Measurements from ENCODE around the gene ERC1. TPM values are rescaled to one million over a fixed set of nuclear protein-coding genes. Genes with fewer than 3 reads are reported as not detected.

ERC1 gene
- total and polyA plus RNA-seq, 4 donors, result 7.4 to 78.2 (median 39.8) TPM

DNA sequence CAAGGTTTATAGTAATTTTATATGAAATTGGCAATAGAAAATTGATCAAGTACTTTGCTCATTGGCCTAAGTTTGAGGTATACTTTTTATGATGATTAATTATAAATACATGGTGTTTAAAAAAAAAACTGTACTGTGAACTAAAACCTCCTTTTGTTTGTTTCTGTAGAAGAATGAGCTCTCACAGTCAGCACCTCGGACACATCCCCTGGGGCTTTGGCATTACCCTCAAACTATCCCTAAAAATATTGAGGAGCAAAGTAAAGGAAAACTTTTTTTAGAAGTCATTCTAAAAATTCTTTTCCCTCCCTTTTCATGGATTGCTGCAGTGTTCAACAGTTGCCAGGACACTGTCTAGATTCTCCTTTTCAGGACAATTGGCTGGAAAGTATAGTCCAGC lies 419.8 kb downstream of the ERC1 start:
- TF ChIP-seq, protein P1, sequence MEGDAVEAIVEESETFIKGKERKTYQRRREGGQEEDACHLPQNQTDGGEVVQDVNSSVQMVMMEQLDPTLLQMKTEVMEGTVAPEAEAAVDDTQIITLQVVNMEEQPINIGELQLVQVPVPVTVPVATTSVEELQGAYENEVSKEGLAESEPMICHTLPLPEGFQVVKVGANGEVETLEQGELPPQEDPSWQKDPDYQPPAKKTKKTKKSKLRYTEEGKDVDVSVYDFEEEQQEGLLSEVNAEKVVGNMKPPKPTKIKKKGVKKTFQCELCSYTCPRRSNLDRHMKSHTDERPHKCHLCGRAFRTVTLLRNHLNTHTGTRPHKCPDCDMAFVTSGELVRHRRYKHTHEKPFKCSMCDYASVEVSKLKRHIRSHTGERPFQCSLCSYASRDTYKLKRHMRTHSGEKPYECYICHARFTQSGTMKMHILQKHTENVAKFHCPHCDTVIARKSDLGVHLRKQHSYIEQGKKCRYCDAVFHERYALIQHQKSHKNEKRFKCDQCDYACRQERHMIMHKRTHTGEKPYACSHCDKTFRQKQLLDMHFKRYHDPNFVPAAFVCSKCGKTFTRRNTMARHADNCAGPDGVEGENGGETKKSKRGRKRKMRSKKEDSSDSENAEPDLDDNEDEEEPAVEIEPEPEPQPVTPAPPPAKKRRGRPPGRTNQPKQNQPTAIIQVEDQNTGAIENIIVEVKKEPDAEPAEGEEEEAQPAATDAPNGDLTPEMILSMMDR (IDR thresholded peaks at IDR 0.05; ENCODE audit: control extremely low read depth, extremely low read depth), result no peak
- DNase-seq, result no peak
- 91 to 96% methylated on average over 1 of the region's 1 CpG for WGBS, 2 donors
- Histone ChIP-seq H3K4me1 (ENCODE audit: control insufficient read depth in 5 of 5, insufficient read depth in 5 of 5, low read length in 5 of 5) (no peaks in the 10 kb centered on the region), H3K36me3 (ENCODE audit: control insufficient read depth in 4 of 4, insufficient read depth in 4 of 4, low read length in 4 of 4) (peaks cover 4 to 11% (median 9%) of the 10 kb centered on the region in 4 donors), H3K27me3 (ENCODE audit: control insufficient read depth in 3 of 3, insufficient read depth in 3 of 3, low read length in 2 of 3) (no peaks in the 10 kb centered on the region), H3K9me3 (ENCODE audit: control insufficient read depth in 4 of 4, insufficient read depth in 3 of 4, low read length in 3 of 4) (no peaks in the 10 kb centered on the region), H3K9ac (ENCODE audit: insufficient read depth in 1 of 2, low read length in 2 of 2) (no peak overlapping the region), H3K27ac (ENCODE audit: low read depth in 1 of 2, low read length in 1 of 2) (no peak overlapping the region), H3K4me3 (no peak overlapping the region)
- no peak for ATAC-seq (ENCODE audit: insufficient read depth, low FRiP score)

DNA sequence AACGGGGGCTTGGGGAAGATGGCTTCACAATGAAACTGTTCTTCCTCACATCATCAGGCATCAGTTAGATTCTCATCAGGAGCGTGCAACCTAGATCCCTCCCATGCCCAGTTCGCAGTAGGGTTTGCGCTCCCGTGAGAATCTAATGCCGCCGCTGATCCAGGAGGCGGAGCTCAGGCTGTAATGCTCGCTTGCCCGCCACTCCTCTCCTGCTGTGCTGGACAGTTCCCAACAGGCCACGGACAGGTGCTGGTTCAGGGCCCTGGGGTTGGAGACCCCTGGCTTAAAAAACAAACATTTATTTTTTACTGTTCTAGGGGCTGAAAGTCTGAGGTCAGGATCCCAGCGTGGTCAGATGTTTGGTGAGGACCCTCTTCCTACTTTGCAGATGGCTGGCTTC lies 422.9 kb downstream of the ERC1 start:
- H3K36me3 ChIP-seq (ENCODE audit: control insufficient read depth in 4 of 4, insufficient read depth in 4 of 4, low read length in 4 of 4), result peaks cover 4 to 9% (median 6%) of the 10 kb centered on the region in 4 donors
- 95 to 96% methylated on average over 12 of the region's 12 CpGs for WGBS, 2 donors
- H3K4me3 ChIP-seq, result no peak overlapping the region
- H3K27me3 ChIP-seq (ENCODE audit: control insufficient read depth in 3 of 3, insufficient read depth in 3 of 3, low read length in 2 of 3), result no peaks in the 10 kb centered on the region
- no peak overlapping the region for H3K27ac ChIP-seq (ENCODE audit: low read depth in 1 of 2, low read length in 1 of 2)
- no peak for ATAC-seq (ENCODE audit: insufficient read depth, low FRiP score)
- TF ChIP-seq, protein P1 (IDR thresholded peaks at IDR 0.05; ENCODE audit: control extremely low read depth, extremely low read depth), result no peak
- DNase-seq, result no peak
- no peak overlapping the region for H3K9ac ChIP-seq (ENCODE audit: insufficient read depth in 1 of 2, low read length in 2 of 2)
- H3K9me3 ChIP-seq (ENCODE audit: control insufficient read depth in 4 of 4, insufficient read depth in 3 of 4, low read length in 3 of 4), result no peaks in the 10 kb centered on the region
- no peaks in the 10 kb centered on the region for H3K4me1 ChIP-seq (ENCODE audit: control insufficient read depth in 5 of 5, insufficient read depth in 5 of 5, low read length in 5 of 5)

DNA sequence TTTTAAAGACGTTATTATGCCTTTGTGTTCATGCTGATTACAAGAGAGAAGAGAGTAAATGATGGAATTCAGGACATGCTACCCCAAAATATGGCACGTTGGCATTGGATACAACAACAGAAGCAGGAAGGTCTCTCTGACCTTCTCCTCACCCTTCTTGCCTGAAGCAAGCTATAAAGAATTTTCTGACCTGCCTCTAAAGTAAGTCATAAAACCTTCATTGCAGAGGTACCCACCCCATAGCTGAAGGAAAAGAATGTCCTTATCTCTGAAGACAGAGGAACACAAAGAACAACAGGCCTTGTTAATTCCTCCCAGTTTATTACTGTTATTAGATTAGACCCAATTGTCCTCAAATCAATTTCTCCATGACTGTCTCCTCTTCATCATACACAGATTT lies 427.1 kb downstream of the ERC1 start:
- DNase-seq, result no peak
- Histone ChIP-seq H3K27ac (ENCODE audit: low read depth in 1 of 2, low read length in 1 of 2) (no peak overlapping the region), H3K9ac (ENCODE audit: insufficient read depth in 1 of 2, low read length in 2 of 2) (no peak overlapping the region), H3K4me1 (ENCODE audit: control insufficient read depth in 5 of 5, insufficient read depth in 5 of 5, low read length in 5 of 5) (no peaks in the 10 kb centered on the region), H3K4me3 (no peak overlapping the region), H3K27me3 (ENCODE audit: control insufficient read depth in 3 of 3, insufficient read depth in 3 of 3, low read length in 2 of 3) (no peaks in the 10 kb centered on the region), H3K36me3 (ENCODE audit: control insufficient read depth in 4 of 4, insufficient read depth in 4 of 4, low read length in 4 of 4) (peaks cover 0 to 4% (median 3%) of the 10 kb centered on the region in 4 donors), H3K9me3 (ENCODE audit: control insufficient read depth in 4 of 4, insufficient read depth in 3 of 4, low read length in 3 of 4) (peaks cover 0 to 6% (median 5%) of the 10 kb centered on the region in 4 donors)
- TF ChIP-seq, protein P1 (IDR thresholded peaks at IDR 0.05; ENCODE audit: control extremely low read depth, extremely low read depth), result no peak
- ATAC-seq (ENCODE audit: insufficient read depth, low FRiP score), result no peak
- 87 to 91% methylated on average over 2 of the region's 2 CpGs for WGBS, 2 donors

DNA sequence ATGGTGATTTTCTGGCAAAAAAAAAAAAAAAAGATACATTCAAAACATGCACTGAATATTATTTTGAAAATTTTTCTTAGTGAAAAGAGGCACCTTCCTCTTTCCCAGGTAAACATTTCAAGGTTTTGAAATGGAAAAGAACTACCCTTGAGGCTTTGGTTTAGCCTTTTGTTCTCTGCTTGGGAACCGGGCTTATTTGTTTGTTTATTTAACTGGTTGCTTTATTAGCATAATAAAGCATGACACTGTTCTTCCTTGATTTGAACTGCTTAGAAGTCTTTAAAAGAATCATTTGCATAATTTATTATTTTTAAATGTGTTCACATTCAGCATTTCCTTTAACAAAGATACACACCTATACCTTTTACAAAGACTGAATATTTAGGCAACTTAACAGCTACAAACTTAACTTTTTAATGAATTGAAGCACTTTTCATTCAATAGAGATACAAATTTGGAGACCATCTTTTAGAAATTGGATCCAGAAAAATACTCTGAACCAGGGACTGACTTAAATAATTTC lies 428.9 kb downstream of the ERC1 start:
- 76 to 84% methylated on average over 1 of the region's 1 CpG for WGBS, 2 donors
- no peaks in the 10 kb centered on the region for H3K27me3 ChIP-seq (ENCODE audit: control insufficient read depth in 3 of 3, insufficient read depth in 3 of 3, low read length in 2 of 3)
- H3K4me3 ChIP-seq, result no peak overlapping the region
- H3K4me1 ChIP-seq (ENCODE audit: control insufficient read depth in 5 of 5, insufficient read depth in 5 of 5, low read length in 5 of 5), result peaks cover 0 to 8% (median under 1%) of the 10 kb centered on the region in 5 donors
- H3K36me3 ChIP-seq (ENCODE audit: control insufficient read depth in 4 of 4, insufficient read depth in 4 of 4, low read length in 4 of 4), result peaks cover 0 to 4% (median 0%) of the 10 kb centered on the region in 4 donors
- no peak for DNase-seq
- no peak for ATAC-seq (ENCODE audit: insufficient read depth, low FRiP score)
- no peak overlapping the region for H3K27ac ChIP-seq (ENCODE audit: low read depth in 1 of 2, low read length in 1 of 2)
- H3K9ac ChIP-seq (ENCODE audit: insufficient read depth in 1 of 2, low read length in 2 of 2), result no peak overlapping the region
- TF ChIP-seq, protein P1 (IDR thresholded peaks at IDR 0.05; ENCODE audit: control extremely low read depth, extremely low read depth), result no peak
- peaks cover 0 to 6% (median 5%) of the 10 kb centered on the region in 4 donors for H3K9me3 ChIP-seq (ENCODE audit: control insufficient read depth in 4 of 4, insufficient read depth in 3 of 4, low read length in 3 of 4)

Measured in lung (tissue), 12 donors.